Pancreas (tissue), 10 donors: ENCODE data around the gene CSF1R. TPM values are rescaled to one million over a fixed set of nuclear protein-coding genes. Genes with fewer than 3 reads are reported as not detected.

Experiments
- ATAC-seq, 4 donors: fragments of 200-7000 bp; cut with Tn5 transposase; one replicate each; pipeline versions ENCODE4 v1.8.0 to v1.9.1; 2020; ENCODE audit warnings: mild to moderate bottlenecking in 4 of 4, moderate library complexity in 4 of 4
- DNase-seq, 6 donors: peaks; one replicate each; pipeline ENCODE4 v3.0.0-alpha.2; 2020
- FAIRE-seq: peaks from 2 replicates; lab custom pipeline; 2012; peaks lifted over from hg19 to GRCh38; lab: Jason Lieb, UNC
- H3K27ac ChIP-seq, 4 donors: fragments of 200-600 bp; sonication (generic); 1 replicate in 3 of 4; 2 replicates in 1 of 4; pipeline versions ENCODE4 v1.5.0 to v1.8.0; 2020
- H3K27me3 ChIP-seq, 4 donors: fragments of 200-600 bp; one replicate each; pipeline ENCODE4 v1.8.0; 2021
- H3K36me3 ChIP-seq, 3 donors: fragments of 200-600 bp; sonication (generic) in 1 of 3; one replicate each; pipeline versions ENCODE4 v1.5.0 to v1.8.0; 2020 to 2021
- H3K4me1 ChIP-seq, 3 donors: fragments of 200-600 bp; one replicate each; pipeline ENCODE4 v1.8.0; 2021
- H3K4me3 ChIP-seq, 4 donors: fragments of 200-600 bp; sonication (generic) in 2 of 4; one replicate each; pipeline versions ENCODE4 v1.5.0 to v1.8.0; 2020 to 2021
- H3K9me3 ChIP-seq, 4 donors: fragments of 200-600 bp; one replicate each; pipeline ENCODE4 v1.8.0; 2021
- WGBS, 2 donors: extraction: QIAGEN DNeasy Blood & Tissue Kit; methylation state at CpG; one replicate each; pipeline ENCODE4 v1.1.7; 2013; 5-methylcytosine and 5-hydroxymethylcytosine counted together
- intact Hi-C, 3 donors: fragments of 100-400 bp; cut with DNase I; formaldehyde crosslinking; loops; one replicate each; pipeline versions ENCODE4 v1.11.1 to v1.14.2; 2022
- polyA plus RNA-seq, 2 donors: library from polyadenylated mRNA; stranded (reverse); fragments of 200-250 nt; gene quantifications; one replicate each; pipeline ENCODE4 v1.2.3, GENCODE V29; 2013
- total RNA-seq, 6 donors: library from RNA; stranded (reverse); fragmentation: NEBNext Ultra II Directional in 4 of 6; extraction: Animal tissue kit (Norgen Biotek cat#: 25700) in 4 of 6; gene quantifications; one replicate each; pipeline versions ENCODE4 v1.2.1 to v1.2.4, GENCODE V29; 2021 to 2023
- TF ChIP-seq, protein P1 (sequence below), 4 donors: fragments of 200-600 bp; sonication (generic) in 3 of 4; IDR thresholded peaks; one replicate each; pipeline versions ENCODE4 v1.5.0 to v1.8.0; 2021; ENCODE audit warnings: antibody characterized with exemption in 4 of 4
- donor health status: healthy with polysubstance abuse.
- donor health status: DM: no; HTN: no; CAD: no; lungs with moderate emphysema.
- donor health status: DM: no; HTN: no; CAD: no.
- donor health status: control.
- donor health status: control.
- donor health status: Bipolar disorder and iron deficiency.
- donor health status: DM: yes; HTN: yes; CAD: no.
- donor health status: DM: no; HTN: no; CAD: no.
- donor health status: DM: no; HTN: no; CAD: no.
- donor health status: DM: yes; HTN: yes; CAD: no.

Gene CSF1R
- total and polyA plus RNA-seq, 8 donors: 1.4 to 51.2 (median 4.1) TPM

- Histone ChIP-seq H3K4me3 (no peak overlapping the region), H3K9me3 (no peaks in the 10 kb centered on the region), H3K36me3 (no peaks in the 10 kb centered on the region), H3K27ac (no peak overlapping the region), H3K4me1 (no peaks in the 10 kb centered on the region), H3K27me3 (no peaks in the 10 kb centered on the region)
- intact Hi-C loops: no loop called here
- no peak for ATAC-seq
- TF ChIP-seq, protein P1, sequence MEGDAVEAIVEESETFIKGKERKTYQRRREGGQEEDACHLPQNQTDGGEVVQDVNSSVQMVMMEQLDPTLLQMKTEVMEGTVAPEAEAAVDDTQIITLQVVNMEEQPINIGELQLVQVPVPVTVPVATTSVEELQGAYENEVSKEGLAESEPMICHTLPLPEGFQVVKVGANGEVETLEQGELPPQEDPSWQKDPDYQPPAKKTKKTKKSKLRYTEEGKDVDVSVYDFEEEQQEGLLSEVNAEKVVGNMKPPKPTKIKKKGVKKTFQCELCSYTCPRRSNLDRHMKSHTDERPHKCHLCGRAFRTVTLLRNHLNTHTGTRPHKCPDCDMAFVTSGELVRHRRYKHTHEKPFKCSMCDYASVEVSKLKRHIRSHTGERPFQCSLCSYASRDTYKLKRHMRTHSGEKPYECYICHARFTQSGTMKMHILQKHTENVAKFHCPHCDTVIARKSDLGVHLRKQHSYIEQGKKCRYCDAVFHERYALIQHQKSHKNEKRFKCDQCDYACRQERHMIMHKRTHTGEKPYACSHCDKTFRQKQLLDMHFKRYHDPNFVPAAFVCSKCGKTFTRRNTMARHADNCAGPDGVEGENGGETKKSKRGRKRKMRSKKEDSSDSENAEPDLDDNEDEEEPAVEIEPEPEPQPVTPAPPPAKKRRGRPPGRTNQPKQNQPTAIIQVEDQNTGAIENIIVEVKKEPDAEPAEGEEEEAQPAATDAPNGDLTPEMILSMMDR (IDR thresholded peaks at IDR 0.05): no peak
- WGBS, 2 donors: 81 to 87% methylated on average over 4 of the region's 4 CpGs
- no peak for FAIRE-seq
- DNase-seq: no peak
These were observed 21.6 kb upstream of the CSF1R start for GRCh38 chr5:150107909-150108447.

DNA sequence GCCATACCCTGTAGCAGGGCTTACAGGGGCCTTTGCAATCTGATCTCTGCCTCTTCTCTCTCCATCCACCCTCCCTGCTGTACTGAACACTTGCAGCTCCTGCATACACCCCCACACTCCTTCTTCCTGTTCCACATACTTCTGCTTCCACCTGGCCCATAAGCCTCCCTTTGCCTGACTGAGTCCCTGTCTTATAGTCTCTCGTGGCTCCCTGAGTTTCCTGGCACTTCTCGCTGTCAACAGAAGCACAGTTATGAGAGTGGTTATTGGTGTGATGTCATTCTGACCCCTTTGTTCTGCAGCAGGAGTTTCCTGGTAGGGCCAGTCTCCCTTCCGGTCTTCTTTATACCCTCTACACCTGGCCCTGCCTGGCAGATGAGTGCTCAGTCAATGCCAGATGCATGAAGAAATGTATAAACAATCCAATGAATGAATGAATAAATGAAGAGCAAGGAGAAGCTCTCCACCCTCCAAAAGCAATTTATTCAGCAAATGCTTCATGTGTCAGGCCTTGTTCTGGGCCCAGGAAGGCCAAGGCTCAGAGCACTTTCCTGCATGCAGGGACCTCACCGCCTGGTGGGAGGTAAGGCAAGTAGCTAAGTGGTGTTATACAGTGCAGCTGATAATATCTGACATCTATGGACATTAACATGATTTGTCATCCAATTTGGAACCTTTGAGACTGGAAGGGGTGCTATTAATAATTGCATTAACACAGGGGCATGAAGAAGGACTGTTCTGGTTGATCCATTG, 20.5 kb upstream of the CSF1R start:
- FAIRE-seq: no peak
- no peaks in the 10 kb centered on the region for H3K4me1 ChIP-seq
- no peaks in the 10 kb centered on the region for H3K27me3 ChIP-seq
- WGBS, 2 donors: 86 to 87% methylated on average over 4 of the region's 4 CpGs
- no peak overlapping the region for H3K27ac ChIP-seq
- DNase-seq: no peak
- intact Hi-C loops: no loop called here
- ATAC-seq: peak in 1 of 4 donors; percentile 26
- TF ChIP-seq, protein P1 (IDR thresholded peaks at IDR 0.05): no peak
- no peaks in the 10 kb centered on the region for H3K36me3 ChIP-seq
- H3K9me3 ChIP-seq: no peaks in the 10 kb centered on the region
- H3K4me3 ChIP-seq: no peak overlapping the region

DNA sequence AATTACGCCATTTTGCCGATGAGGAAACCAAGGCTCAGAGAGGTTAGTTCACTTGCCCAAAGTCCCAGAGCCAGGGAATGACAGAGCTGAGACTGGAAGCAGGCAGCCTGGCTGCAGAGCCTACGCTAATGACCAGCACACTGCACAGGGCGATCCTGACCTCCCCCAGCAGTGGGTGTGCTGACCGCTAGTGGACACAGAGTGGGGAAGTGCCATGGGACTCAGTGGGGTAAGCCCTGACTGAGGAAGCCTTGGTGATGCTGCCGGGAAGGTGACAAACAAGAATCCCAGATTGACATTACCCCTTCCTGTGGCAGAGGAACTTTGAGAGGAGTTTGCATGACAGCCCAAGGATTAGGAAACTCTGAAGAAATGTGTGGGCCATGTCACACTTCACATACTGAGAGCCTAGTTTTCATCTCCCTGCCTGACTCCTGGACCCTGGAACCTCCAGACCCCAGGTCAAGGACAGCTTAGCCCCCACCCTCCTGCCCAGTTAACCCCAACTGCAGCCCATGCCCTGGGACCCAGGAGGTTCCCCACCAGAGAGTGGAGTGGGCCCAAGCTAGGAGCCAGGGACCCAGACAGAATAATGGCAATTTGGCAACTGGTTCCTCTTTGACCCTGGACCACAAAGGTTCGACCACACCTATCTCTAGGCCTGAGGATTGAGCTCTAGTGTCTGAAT, 19.7 kb upstream of the CSF1R start:
- peak in 2 of 4 donors; percentile 64 to 72 for ATAC-seq
- H3K4me1 ChIP-seq: no peaks in the 10 kb centered on the region
- H3K4me3 ChIP-seq: no peak overlapping the region
- 81 to 87% methylated on average over 7 of the region's 7 CpGs for WGBS, 2 donors
- H3K9me3 ChIP-seq: no peaks in the 10 kb centered on the region
- no peaks in the 10 kb centered on the region for H3K27me3 ChIP-seq
- H3K27ac ChIP-seq: no peak overlapping the region
- no peak for DNase-seq
- intact Hi-C loops: no loop called here
- FAIRE-seq: no peak
- TF ChIP-seq, protein P1 (IDR thresholded peaks at IDR 0.05): no peak
- no peaks in the 10 kb centered on the region for H3K36me3 ChIP-seq

DNA sequence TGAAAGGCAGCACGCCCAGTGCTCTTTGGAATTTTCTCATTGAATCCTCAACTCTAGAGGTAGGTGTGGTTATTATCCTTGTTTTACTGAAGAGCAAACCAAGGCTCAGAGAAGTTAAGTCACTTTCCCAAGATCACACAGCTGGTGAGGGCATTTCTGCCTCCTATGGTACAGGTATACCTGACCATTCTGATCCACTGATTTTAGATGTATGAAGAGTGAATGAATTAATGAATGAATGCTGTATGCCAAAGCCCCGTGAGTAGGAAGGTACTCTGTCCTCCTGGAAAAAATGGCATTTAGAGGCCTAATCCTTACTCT, 18.2 kb upstream of the CSF1R start:
- no peak for DNase-seq
- no peak overlapping the region for H3K27ac ChIP-seq
- H3K4me1 ChIP-seq: no peaks in the 10 kb centered on the region
- H3K4me3 ChIP-seq: no peak overlapping the region
- WGBS, 2 donors: 83 to 94% methylated on average over 2 of the region's 2 CpGs
- TF ChIP-seq, protein P1 (IDR thresholded peaks at IDR 0.05): no peak
- ATAC-seq: no peak
- no peaks in the 10 kb centered on the region for H3K27me3 ChIP-seq
- H3K9me3 ChIP-seq: no peaks in the 10 kb centered on the region
- intact Hi-C loops: no loop called here
- H3K36me3 ChIP-seq: no peaks in the 10 kb centered on the region
- FAIRE-seq: no peak
